Retinal pigment epithelial cell (primary cell): Measurements from ENCODE around the gene SPINT3.

ENCODE experiments used
- DNase-seq: peaks from one replicate; pipeline ENCODE4 v3.0.0-alpha.2; 2010; ENCODE audit warnings: low read depth
- H3K4me3 ChIP-seq: 2 replicates; pipeline ENCODE4 v1.5.1; 2011; ENCODE audit warnings: mild to moderate bottlenecking, low read length, control low read depth, moderate library complexity
- CTCF ChIP-seq: conservative IDR thresholded peaks from 2 replicates; pipeline ENCODE4 v1.5.1; 2011; ENCODE audit warnings: low read depth, low read length, control low read depth, inconsistent platforms

Gene SPINT3

DNA sequence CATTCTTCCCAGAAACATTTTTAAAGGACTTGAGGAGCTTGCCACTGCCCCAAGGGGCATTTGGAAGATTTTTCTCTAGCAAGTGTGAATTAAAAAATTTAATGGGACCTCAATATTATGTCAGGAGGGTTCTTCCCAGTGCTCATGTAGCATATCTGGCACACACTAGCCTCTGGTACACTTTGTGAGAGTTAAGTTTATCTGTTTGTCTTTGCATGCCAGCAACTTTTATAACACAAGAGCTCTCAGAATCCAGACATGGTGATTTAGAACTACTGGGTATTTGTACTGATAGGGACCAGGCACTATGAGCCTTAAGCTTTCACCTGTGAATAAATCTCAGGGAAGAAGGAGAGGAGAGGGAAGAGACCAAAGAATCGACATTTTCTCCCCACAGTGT lies 12.9 kb downstream of the SPINT3 start:
- no peak for DNase-seq
- no peak overlapping the region for H3K4me3 ChIP-seq
- TF ChIP-seq CTCF, result no peak

DNA sequence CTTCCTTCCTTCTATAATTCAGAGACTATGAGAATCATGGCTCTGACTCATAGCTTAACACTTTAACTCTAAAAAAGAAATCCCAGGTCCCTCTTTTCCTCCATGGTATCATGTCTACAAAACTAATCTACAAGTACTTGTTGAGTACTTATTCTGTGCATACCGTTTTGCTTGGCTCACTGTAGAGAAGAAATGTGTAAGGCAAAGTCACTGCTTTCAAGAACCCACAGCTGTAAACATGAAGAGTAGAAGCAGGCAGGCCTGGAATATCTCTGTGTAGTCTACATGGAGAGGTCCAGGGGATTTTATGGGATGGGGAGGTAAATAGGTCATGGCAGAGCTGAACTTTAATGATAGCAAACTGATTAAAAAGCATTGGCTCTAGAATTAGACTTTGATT lies 13.8 kb downstream of the SPINT3 start:
- DNase-seq, result no peak
- no peak for TF ChIP-seq CTCF
- no peak overlapping the region for H3K4me3 ChIP-seq

- DNase-seq, result no peak
- no peak for TF ChIP-seq CTCF
- no peak overlapping the region for H3K4me3 ChIP-seq
Observed at GRCh38 chr20:45500022-45500421, 15.4 kb downstream of the SPINT3 start.

DNA sequence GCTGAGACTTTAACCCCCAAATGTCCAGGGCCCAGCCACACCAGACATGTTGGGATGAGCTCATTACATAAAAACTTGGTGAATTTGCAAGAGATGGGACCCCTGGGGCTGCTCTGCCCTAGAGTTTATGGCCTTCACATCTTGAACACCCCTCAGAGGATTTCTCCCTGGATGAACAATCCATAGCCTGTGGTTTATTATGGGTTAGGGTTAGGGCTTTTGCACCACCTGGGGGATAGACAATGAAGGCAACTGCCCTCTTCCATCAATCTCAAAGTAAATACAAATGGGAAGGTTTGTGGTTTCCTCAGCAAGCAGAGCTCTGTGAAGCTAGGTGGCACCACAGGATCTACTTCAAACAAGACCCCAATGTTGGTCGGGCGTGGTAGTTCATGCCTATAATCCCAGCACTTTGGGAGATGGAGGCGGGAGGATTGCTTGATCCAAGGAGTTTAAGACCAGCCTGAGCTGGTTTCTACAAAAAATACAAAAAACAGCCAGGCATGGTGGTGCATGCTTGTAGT lies 17.4 kb downstream of the SPINT3 start:
- H3K4me3 ChIP-seq, result no peak overlapping the region

GRCh38 chr20:45496166-45496565 lies 19.3 kb downstream of the SPINT3 start:
- TF ChIP-seq CTCF, result no peak
- no peak for DNase-seq
- no peak overlapping the region for H3K4me3 ChIP-seq

More for the DNA sequence above, 17.4 kb downstream of the SPINT3 start:
- no peak for DNase-seq
- no peak for TF ChIP-seq CTCF

GRCh38 chr20:45495501-45495941 lies 19.9 kb downstream of the SPINT3 start:
- no peak for TF ChIP-seq CTCF
- H3K4me3 ChIP-seq, result no peak overlapping the region
- no peak for DNase-seq

- H3K4me3 ChIP-seq, result no peak overlapping the region
- TF ChIP-seq CTCF, result no peak
- no peak for DNase-seq
Observed at GRCh38 chr20:45489083-45489531, 26.3 kb downstream of the SPINT3 start.
